GM12891 (cell line): Measurements from ENCODE around the gene MTIF2. TPM values are rescaled to one million over a fixed set of nuclear protein-coding genes. Genes with fewer than 3 reads are reported as not detected.
"Not testable (repeated sequence)": the region's sequence is repeated elsewhere in the genome, so short reads cannot be mapped to it uniquely, and the experiment has no call there.

Source experiments
- DNase-seq: peaks from one replicate; pipeline ENCODE4 v3.0.0; 2011; ENCODE audit warnings: low spot score; ENCODE audit not compliant: insufficient read length
- FAIRE-seq: peaks from 2 replicates; lab custom pipeline; 2011; peaks lifted over from hg19 to GRCh38; lab: Jason Lieb, UNC
- PAX5 ChIP-seq: IDR thresholded peaks from 2 replicates; pipeline ENCODE4 v1.6.1; 2011; ENCODE audit warnings: low read length, moderate library complexity, mild to moderate bottlenecking; ENCODE audit not compliant: insufficient read depth, severe bottlenecking
- POLR2A ChIP-seq: IDR thresholded peaks from 2 replicates; pipeline ENCODE4 v1.6.1; 2011; ENCODE audit warnings: low read depth, low read length, control low read depth
- POLR2AphosphoS5 ChIP-seq: IDR thresholded peaks from 2 replicates; pipeline ENCODE4 v1.6.1; 2011; ENCODE audit warnings: low read depth, low read length, control low read depth
- POU2F2 ChIP-seq: IDR thresholded peaks from 2 replicates; pipeline ENCODE4 v1.6.1; 2011; ENCODE audit warnings: low read depth, mild to moderate bottlenecking, control low read depth, low read length, moderate library complexity
- SPI1 ChIP-seq: IDR thresholded peaks from 2 replicates; pipeline ENCODE4 v1.6.1; 2011; ENCODE audit warnings: low read depth, low read length, control low read depth
- TAF1 ChIP-seq: IDR thresholded peaks from 2 replicates; pipeline ENCODE4 v1.6.1; 2011; ENCODE audit warnings: low read depth, low read length, control low read depth
- polyA plus RNA-seq: library from polyadenylated mRNA; unstranded; fragments of >200 nt; gene quantifications from one replicate; pipeline ENCODE4 v1.2.1, GENCODE V29; 2012; ENCODE audit warnings: low read depth, missing spikeins, inconsistent platforms; ENCODE audit not compliant: missing spikeins

The MTIF2 gene, protein sequence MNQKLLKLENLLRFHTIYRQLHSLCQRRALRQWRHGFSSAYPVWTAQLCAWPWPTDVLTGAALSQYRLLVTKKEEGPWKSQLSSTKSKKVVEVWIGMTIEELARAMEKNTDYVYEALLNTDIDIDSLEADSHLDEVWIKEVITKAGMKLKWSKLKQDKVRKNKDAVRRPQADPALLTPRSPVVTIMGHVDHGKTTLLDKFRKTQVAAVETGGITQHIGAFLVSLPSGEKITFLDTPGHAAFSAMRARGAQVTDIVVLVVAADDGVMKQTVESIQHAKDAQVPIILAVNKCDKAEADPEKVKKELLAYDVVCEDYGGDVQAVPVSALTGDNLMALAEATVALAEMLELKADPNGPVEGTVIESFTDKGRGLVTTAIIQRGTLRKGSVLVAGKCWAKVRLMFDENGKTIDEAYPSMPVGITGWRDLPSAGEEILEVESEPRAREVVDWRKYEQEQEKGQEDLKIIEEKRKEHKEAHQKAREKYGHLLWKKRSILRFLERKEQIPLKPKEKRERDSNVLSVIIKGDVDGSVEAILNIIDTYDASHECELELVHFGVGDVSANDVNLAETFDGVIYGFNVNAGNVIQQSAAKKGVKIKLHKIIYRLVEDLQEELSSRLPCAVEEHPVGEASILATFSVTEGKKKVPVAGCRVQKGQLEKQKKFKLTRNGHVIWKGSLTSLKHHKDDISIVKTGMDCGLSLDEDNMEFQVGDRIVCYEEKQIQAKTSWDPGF
- 26.7 TPM for polyA plus RNA-seq

DNA sequence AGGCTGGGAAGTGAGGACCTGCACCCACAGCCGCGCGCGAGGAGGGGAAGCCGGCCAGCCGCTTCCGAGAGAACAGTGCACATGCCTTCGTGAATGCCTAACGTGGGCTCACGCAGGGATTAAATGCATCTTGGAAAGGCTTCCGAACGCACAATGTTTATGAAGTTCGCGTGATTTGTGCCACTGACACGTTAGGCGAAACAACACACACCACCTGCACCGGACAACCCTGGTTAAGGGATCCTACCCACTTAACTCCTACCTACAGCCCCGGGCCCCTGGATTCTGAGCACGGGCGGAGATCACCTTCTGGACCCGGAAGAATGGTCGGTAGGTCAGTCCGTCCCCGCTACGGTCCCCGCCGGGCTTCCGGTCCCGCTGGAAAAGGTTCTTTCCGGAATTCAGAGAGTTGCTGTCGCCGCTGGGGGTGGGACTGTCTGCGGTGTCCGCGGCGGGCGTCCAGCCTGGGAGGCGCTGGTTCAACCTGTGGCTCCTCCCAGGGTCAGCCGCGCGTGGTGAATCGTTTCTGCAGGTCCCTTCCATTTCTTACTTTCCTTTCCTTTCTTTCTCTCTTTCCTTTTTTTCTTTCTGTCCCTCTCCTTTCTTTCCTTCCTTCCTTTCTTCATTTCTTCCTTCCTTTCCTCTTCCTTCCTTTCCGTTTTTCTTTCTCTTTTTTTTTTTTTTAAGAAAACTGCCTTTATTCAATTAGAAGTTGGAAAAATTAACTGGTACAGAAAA is at the start of gene MTIF2:
Gene MTIF2 (minus strand): TSS at position 325 of the 738 bp plus-strand sequence. CDS start 5,373 bp downstream, outside the sequence.
- TF ChIP-seq POU2F2 (peak; percentile 82; the same call in 1 of the 2 replicates), SPI1 (no peak), POLR2AphosphoS5 (peak; percentile 97), POLR2A (peak; percentile 97), PAX5 (peak; percentile 78), TAF1 (peak; percentile 87)
- FAIRE-seq (peak; percentile 95), DNase-seq (peak; percentile 81)

DNA sequence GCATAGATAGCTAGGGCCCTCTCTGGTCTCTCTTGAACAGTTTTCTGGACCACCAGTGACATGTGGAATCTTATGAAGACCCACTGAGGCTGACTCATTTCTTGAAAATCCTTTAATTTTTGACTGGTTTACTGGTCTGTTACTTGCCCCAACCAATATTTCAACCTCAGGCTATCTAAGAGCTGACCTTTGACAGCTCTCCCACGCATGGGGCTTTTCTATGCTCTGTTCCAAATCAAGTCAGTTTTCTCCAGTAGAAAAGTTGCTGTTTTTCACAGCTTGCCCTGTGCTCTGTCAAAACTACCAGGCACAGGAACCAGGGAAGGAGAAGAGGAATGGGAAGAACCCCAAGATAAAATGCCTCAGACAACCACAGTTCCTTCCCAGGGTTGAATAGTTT is 46.0 kb upstream of the MTIF2 start:
- TF ChIP-seq POLR2A (no peak), POLR2AphosphoS5 (no peak), SPI1 (no peak), POU2F2 (no peak), TAF1 (no peak), PAX5 (no peak)
- FAIRE-seq (no peak), DNase-seq (no peak)

DNA sequence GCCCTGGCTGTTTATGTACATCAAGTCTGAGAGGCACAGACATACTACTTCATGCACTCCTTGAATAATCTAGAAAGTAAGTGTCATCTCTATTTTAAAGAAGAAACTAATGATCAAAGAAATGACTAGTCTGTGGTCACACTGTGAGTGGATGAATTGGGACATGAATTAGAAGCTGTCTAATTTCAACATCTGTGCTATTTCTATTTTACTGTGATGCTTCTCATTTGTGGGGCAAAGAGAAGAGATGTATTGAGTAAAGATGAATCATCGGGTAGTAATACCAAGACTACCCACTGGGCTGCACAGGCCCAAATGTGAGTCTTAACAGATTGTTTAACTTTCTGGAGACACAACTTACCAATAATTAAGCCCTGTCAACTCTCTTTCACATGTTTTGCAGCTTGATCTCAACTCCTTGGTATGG is 42.4 kb upstream of the MTIF2 start:
- TF ChIP-seq POLR2A (no peak), TAF1 (no peak), POU2F2 (no peak), PAX5 (no peak), SPI1 (no peak), POLR2AphosphoS5 (no peak)
- peak; percentile 6 for DNase-seq
- FAIRE-seq = peak; percentile 88

DNA sequence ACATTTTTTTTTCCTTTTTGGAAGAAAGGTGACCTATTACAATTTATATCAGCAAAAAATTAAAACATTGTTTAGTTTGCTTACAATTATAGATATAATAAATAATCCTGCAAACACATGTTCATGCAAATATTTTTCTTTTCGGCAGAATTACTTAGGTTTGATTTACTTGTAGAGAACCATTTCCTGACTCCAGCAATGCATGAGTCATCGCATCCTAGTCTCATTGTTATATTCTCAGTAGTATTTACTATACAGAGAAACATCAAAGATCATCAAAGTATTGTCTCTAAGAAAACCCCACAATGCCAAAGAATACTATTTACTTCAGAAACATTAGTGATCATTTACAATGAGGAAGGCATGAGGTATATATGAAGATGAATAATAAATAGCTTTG is 40.4 kb upstream of the MTIF2 start:
- TF ChIP-seq TAF1 (no peak), POLR2AphosphoS5 (no peak), POLR2A (no peak), POU2F2 (no peak), PAX5 (no peak), SPI1 (no peak)
- DNase-seq (no peak), FAIRE-seq (no peak)

DNA sequence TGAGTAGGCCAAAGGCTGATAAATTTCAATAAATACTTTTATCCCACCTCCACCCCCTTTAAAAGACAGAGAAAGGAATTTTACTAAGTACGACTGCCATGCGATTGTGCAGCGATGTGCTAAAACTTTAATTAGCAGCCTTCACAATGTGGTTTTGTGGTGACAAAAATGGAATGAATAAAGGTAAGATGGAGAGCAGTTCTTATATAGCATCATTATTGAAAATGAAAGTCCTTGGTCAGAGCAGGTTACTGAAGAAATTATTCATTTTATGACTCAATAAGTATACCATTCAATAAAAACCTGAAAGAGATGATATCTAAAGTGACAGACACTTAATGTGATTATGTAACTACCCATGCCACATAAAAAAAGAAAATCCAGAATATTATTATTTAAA is 33.2 kb upstream of the MTIF2 start:
- FAIRE-seq (peak; percentile 52), DNase-seq (no peak)
- no peak for TF ChIP-seq PAX5
- no peak for TF ChIP-seq SPI1
- TF ChIP-seq POLR2AphosphoS5 = no peak
- TF ChIP-seq POU2F2 = no peak
- no peak for TF ChIP-seq POLR2A
- TF ChIP-seq TAF1 = no peak

DNA sequence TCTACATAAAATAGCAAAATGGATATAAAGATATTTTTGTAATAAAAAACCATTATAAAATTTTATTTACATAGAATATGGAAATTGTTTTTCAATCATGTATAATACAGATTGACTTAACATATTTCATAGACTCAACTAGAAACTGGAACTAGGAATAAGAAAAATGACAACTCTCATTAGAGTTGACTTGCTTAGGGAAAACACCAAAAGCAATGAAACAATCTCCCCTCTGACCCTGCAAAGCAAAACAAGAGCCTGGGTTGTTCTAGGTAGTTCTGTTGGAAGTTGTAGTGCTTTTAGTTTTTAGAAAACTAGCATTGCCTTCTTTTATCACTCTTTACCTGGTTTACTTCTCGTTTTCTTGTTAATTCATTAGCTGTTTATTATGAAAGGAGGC is 32.2 kb upstream of the MTIF2 start:
- FAIRE-seq (no peak), DNase-seq (no peak)
- no peak for TF ChIP-seq POU2F2
- no peak for TF ChIP-seq POLR2A

DNA sequence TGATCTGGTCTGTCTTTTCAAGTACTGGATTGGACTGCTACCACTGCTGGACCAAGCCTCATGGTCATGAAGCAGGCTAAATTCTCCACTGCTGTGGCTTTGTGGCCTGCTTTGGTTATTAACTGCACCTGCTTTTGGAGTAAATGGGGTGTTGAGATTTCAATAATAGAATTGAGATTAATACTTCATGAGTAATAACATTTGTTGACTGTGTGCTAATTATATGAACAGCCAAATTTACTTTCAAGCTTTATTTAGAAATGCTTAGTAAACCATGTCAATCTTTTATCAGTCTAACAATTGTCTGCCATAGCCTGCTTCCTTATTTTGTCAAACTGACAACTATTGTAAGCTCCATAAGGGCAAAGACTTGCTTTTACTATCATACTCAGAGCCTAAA is 27.4 kb upstream of the MTIF2 start:
- FAIRE-seq = no peak
- no peak for DNase-seq
- TF ChIP-seq SPI1 (no peak; the same call in 1 of the 2 replicates), POU2F2 (no peak), POLR2A (no peak), TAF1 (no peak), PAX5 (no peak), POLR2AphosphoS5 (no peak)

DNA sequence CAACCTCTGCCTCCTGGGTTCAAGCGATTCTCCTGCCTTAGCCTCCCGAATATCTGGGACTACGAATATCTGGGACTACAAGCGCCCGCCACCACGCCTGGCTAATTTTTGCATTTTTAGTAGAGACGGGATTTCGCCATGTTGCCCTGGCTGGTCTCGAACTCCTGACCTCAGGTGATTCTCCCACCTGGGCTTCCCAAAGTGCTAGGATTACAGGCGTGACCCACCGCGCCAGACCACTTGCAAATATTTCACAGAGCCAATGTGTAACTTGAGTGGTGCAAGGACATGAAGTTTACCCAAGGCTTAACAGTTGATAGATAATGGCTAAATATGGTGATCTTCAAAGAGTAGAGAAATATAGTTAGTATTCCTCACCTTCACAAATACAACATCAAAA is 14.1 kb upstream of the MTIF2 start:
- no peak for DNase-seq
- TF ChIP-seq TAF1 (no peak), POLR2A (no peak), POU2F2 (no peak), POLR2AphosphoS5 (no peak), PAX5 (no peak), SPI1 (no peak)
- FAIRE-seq = no peak

DNA sequence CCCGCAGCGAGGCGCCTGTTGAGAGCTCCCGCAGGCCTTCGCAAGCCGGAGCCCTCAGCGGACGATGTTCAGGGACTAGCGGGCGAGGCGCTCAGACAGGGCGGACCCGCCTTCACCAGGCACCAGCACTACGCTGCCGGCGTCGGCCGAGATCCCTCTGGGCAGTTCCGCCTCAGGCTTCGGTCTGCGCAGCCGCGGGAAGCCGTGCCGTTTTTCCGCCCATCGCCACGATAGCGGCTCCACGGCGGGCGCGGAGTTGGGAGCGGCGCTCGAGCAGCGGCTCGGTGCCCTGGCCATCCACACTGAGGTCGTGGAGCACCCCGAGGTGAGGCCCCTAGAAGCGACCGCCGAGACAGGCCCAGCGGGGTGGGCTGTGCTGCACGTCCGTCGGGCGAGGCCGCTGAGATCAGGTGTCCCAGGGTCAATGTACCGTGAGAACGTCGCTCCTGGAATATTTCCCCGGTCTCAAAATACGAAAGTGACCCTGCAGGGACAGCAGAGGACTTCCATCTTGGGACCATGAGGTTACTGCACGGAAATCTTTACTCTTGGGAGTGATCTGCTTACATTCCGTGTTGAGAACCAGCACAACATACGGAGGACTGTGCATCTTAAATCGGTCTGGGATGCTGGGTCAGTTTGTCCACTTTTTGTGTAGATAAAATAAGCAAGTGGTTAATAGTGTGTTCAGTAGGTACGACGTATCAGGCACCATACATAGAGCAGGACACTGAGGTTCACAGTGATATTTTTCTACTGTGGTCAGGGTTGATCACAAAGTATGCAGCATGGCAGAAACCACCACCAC is 13.3 kb upstream of the MTIF2 start:
- TF ChIP-seq POLR2AphosphoS5 = peak; percentile 79
- TF ChIP-seq SPI1 = peak; percentile 47
- TF ChIP-seq POLR2A = peak; percentile 81
- TF ChIP-seq PAX5 = no peak
- TF ChIP-seq TAF1 = no peak; the same call in 1 of the 2 replicates
- 0 out of 2 replicates have a peak, but pooled peaks have one; percentile 28 for TF ChIP-seq POU2F2
- DNase-seq (peak; percentile 73), FAIRE-seq (peak; percentile 97)

DNA sequence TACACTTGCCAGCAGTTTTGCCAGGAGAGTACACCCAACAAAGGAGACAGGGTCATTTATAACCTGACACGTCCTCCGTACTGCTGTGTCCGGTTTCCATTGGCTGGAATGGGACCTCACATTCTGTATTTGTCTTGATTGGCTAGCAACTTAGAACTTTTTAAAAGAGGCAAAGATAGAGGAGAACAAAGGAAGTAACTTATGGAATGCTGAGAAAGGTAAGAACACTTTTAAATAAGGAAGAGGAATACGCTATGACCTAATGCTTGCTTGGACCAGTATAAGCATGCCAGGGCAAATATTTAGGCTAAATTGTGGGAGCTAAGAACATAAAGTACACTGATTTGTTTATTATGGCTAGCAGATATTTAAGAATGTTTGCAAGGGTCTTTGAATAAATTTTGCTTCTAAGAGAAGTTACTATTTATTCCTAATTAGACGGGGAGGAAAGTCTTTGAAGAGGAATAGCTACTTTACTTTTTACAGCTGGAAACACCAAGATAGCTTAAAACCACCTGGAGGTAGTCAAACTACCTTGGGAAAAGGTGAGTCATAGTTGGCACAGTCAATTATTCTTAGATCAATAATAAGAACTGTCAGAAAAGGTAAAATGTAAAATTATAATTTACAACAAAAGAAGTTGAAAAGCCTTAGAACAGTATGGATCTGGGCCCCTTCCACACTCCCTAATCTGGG is 12.0 kb upstream of the MTIF2 start:
- not testable (repeated sequence) for FAIRE-seq, DNase-seq

DNA sequence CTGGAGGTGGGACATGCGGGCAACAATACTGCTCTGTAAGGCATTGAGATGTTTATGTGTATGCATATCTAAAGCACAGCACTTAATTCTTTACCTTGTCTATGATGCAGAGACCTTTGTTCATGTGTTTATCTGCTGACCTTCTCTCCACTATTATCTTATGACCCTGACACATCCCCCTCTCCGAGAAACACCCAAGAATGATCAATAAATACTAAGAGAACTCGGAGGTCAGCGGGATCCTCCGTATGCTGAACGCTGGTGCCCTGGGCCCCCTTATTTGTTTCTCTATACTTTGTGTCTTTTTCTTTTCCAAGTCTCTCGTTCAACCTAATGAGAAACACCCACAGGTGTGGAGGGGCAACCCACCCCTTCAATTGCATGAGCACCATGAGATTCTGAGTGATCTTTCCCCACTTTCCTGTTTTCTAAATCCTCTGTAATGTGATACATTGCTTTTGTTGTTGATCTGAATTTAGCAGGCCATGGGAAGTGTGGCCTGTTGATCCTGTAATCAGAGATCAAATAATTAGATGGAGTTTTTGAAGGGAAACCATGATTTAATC is 10.9 kb upstream of the MTIF2 start:
- FAIRE-seq, DNase-seq: not testable (repeated sequence)

DNA sequence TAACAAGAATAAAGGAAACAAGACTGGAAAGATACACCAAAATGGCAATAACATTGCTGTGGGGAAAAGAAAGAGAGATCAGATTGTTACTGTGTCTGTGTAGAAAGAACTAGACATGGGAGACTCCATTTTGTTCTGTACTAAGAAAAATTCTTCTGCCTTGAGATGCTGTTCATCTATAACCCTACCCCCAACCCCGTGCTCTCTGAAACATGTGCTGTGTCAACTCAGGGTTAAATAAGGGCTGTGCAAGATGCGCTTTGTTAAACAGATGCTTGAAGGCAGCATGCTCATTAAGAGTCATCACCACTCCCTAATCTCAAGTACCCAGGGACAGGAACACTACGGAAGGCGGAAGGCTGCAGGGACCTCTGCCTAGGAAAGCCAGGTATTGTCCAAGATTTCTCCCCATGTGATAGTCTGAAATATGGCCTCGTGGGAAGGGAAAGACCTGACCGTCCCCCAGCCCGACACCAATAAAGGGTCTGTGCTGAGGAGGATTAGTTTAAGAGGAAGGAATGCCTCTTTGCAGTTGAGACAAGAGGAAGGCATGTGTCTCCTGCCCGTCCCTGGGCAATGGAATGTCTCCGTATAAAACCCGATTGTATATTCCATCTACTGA is 10.3 kb upstream of the MTIF2 start:
- not testable (repeated sequence) for DNase-seq, FAIRE-seq
